Measurements from ENCODE around the gene NEDD4L. TPM values are rescaled to one million over a fixed set of nuclear protein-coding genes. Genes with fewer than 3 reads are reported as not detected.

The NEDD4L gene
- polyA plus RNA-seq, 1 donor (not counting 4 experiments of a cell fraction or from before 2014, with no cell fraction given), result 52.6 TPM

DNA sequence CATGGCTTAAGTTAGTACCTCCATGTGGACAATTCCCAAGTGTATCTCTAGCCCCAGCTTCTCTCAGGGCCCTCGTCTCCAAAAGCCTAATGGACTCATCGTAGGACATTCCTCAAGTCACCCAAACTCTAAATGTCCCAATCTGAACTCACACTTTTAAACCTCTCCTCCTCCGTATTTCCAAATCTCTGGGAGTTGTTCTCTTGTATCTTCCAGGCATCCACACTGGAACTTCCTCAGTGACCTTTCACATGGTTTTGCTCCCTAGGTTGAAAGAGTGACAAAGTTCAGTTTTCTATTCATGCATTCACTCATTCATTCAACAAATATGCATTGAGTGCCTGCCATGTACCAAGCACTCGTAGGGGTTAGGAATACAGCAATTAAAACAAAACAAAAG is 364.6 kb downstream of the NEDD4L start:
- no peak for DNase-seq (ENCODE audit: low read depth, low spot score)
- Histone ChIP-seq H4K20me1 (ENCODE audit: control insufficient read depth, extremely low read depth, insufficient read depth, low read length) (no peaks in the 10 kb centered on the region), H3K4me1 (ENCODE audit: control insufficient read depth, extremely low read depth, insufficient read depth, low read length) (no peaks in the 10 kb centered on the region), H3K36me3 (ENCODE audit: control insufficient read depth in 2 of 2, extremely low read depth in 1 of 2, insufficient read depth in 2 of 2, low read length in 2 of 2) (no peaks in the 10 kb centered on the region), H3K4me2 (ENCODE audit: control insufficient read depth, extremely low read depth, insufficient read depth, low read depth, low read length) (no peak overlapping the region), H3K79me2 (ENCODE audit: control insufficient read depth, insufficient read depth, low read length) (no peaks in the 10 kb centered on the region), H3K9me3 (ENCODE audit: control insufficient read depth, low read depth, low read length) (no peaks in the 10 kb centered on the region), H3K9me1 (ENCODE audit: control insufficient read depth, extremely low read depth, insufficient read depth, low read length) (no peaks in the 10 kb centered on the region), H2AFZ (ENCODE audit: control insufficient read depth, low read length) (no peak overlapping the region), H3K27me3 (ENCODE audit: control insufficient read depth, extremely low read depth, insufficient read depth, low read length) (peaks cover 6% of the 10 kb centered on the region), H3K27ac (ENCODE audit: control insufficient read depth, insufficient read depth, low read length) (no peak overlapping the region), H3K9ac (ENCODE audit: control insufficient read depth, extremely low read depth, insufficient read depth, low read length) (no peak overlapping the region), H3K4me3 (ENCODE audit: control insufficient read depth in 2 of 3, extremely low read depth in 1 of 3, insufficient read depth in 2 of 3, low read depth in 1 of 3, low read length in 3 of 3) (no peak overlapping the region)
- TF ChIP-seq, protein P1, sequence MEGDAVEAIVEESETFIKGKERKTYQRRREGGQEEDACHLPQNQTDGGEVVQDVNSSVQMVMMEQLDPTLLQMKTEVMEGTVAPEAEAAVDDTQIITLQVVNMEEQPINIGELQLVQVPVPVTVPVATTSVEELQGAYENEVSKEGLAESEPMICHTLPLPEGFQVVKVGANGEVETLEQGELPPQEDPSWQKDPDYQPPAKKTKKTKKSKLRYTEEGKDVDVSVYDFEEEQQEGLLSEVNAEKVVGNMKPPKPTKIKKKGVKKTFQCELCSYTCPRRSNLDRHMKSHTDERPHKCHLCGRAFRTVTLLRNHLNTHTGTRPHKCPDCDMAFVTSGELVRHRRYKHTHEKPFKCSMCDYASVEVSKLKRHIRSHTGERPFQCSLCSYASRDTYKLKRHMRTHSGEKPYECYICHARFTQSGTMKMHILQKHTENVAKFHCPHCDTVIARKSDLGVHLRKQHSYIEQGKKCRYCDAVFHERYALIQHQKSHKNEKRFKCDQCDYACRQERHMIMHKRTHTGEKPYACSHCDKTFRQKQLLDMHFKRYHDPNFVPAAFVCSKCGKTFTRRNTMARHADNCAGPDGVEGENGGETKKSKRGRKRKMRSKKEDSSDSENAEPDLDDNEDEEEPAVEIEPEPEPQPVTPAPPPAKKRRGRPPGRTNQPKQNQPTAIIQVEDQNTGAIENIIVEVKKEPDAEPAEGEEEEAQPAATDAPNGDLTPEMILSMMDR (optimal IDR thresholded peaks at IDR 0.05 in 1 of 3, IDR thresholded peaks at IDR 0.05 in 1 of 3, conservative IDR thresholded peaks at IDR 0.05 in 1 of 3; ENCODE audit: extremely low read depth in 1 of 3, insufficient read depth in 2 of 3, low read length in 3 of 3), result no peak
- TF ChIP-seq EZH2 (IDR thresholded peaks at IDR 0.05; ENCODE audit: low read length), result no peak
- dilution Hi-C loops (cut with MboI; ENCODE audit: extremely low pct_ligation_motif_present, low sequenced_read_pairs), result no loop called here
- FAIRE-seq, result no peak

GRCh38 chr18:58409802-58410445 is 365.9 kb downstream of the NEDD4L start:
- dilution Hi-C loops (cut with MboI; ENCODE audit: extremely low pct_ligation_motif_present, low sequenced_read_pairs), result no loop called here
- H3K79me2 ChIP-seq (ENCODE audit: control insufficient read depth, insufficient read depth, low read length), result no peaks in the 10 kb centered on the region
- no peaks in the 10 kb centered on the region for H3K9me3 ChIP-seq (ENCODE audit: control insufficient read depth, low read depth, low read length)
- DNase-seq (ENCODE audit: low read depth, low spot score) (no peak), FAIRE-seq (no peak)
- H3K36me3 ChIP-seq (ENCODE audit: control insufficient read depth in 2 of 2, extremely low read depth in 1 of 2, insufficient read depth in 2 of 2, low read length in 2 of 2), result no peaks in the 10 kb centered on the region
- TF ChIP-seq, protein P1 (optimal IDR thresholded peaks at IDR 0.05 in 1 of 3, IDR thresholded peaks at IDR 0.05 in 1 of 3, conservative IDR thresholded peaks at IDR 0.05 in 1 of 3; ENCODE audit: extremely low read depth in 1 of 3, insufficient read depth in 2 of 3, low read length in 3 of 3), result no peak
- TF ChIP-seq EZH2 (IDR thresholded peaks at IDR 0.05; ENCODE audit: low read length), result no peak
- no peak overlapping the region for H2AFZ ChIP-seq (ENCODE audit: control insufficient read depth, low read length)
- no peak overlapping the region for H3K27ac ChIP-seq (ENCODE audit: control insufficient read depth, insufficient read depth, low read length)
- H3K4me3 ChIP-seq (ENCODE audit: control insufficient read depth in 2 of 3, extremely low read depth in 1 of 3, insufficient read depth in 2 of 3, low read depth in 1 of 3, low read length in 3 of 3), result no peak overlapping the region
- no peaks in the 10 kb centered on the region for H3K4me1 ChIP-seq (ENCODE audit: control insufficient read depth, extremely low read depth, insufficient read depth, low read length)
- peaks cover 13% of the 10 kb centered on the region for H3K27me3 ChIP-seq (ENCODE audit: control insufficient read depth, extremely low read depth, insufficient read depth, low read length)
- H3K9me1 ChIP-seq (ENCODE audit: control insufficient read depth, extremely low read depth, insufficient read depth, low read length), result no peaks in the 10 kb centered on the region
- H3K4me2 ChIP-seq (ENCODE audit: control insufficient read depth, extremely low read depth, insufficient read depth, low read depth, low read length), result no peak overlapping the region
- no peak overlapping the region for H3K9ac ChIP-seq (ENCODE audit: control insufficient read depth, extremely low read depth, insufficient read depth, low read length)
- H4K20me1 ChIP-seq (ENCODE audit: control insufficient read depth, extremely low read depth, insufficient read depth, low read length), result no peaks in the 10 kb centered on the region

Data from keratinocyte (primary cell).